ENCODE measurements around the gene ACTL8. TPM values are rescaled to one million over a fixed set of nuclear protein-coding genes. Genes with fewer than 3 reads are reported as not detected.

ACTL8 gene
- total RNA-seq, 1 donor from 2014 or later, result not detected

- Mint-ChIP-seq H3K4me3 (ENCODE audit: low read depth) (no peak overlapping the region), H3K36me3 (ENCODE audit: insufficient read depth) (no peaks in the 10 kb centered on the region), H3K4me1 (ENCODE audit: low read depth) (no peaks in the 10 kb centered on the region), H3K27me3 (peaks cover 10% of the 10 kb centered on the region), H3K27ac (no peak overlapping the region), H3K9me3 (ENCODE audit: low read depth) (no peaks in the 10 kb centered on the region)
- DNase-seq (ENCODE audit: low spot score, unreplicated experiment), result no peak
- no peak for TF ChIP-seq CTCF (IDR thresholded peaks at IDR 0.05; ENCODE audit: unreplicated experiment)
Observed at GRCh38 chr1:17856496-17857108, 101.5 kb downstream of the ACTL8 start.

DNA sequence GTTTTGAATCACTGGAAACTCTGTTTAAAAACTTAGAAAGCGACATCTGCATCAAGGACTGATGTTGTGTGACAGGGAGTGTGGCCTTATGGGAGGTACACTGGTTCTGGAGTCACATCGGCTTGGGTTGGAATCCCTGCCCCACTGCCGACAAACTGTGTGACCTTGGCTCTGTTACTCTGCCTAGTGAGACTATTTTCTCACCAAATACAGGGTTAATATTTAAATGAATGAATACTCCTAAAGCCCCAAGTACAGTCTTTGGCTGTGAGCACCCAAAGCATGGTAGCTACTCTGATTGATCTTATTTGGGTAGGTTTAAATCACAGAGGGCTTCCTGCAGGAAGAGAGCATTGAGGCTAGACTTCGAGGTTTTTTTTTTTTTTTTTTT, 102.0 kb downstream of the ACTL8 start:
- Mint-ChIP-seq H3K27me3 (peaks cover 10% of the 10 kb centered on the region), H3K4me3 (ENCODE audit: low read depth) (no peak overlapping the region), H3K27ac (no peak overlapping the region)

GRCh38 chr1:17857996-17858395, 102.9 kb downstream of the ACTL8 start:
- H3K9me3 Mint-ChIP-seq (ENCODE audit: low read depth), result no peaks in the 10 kb centered on the region
- H3K27ac Mint-ChIP-seq, result no peak overlapping the region
- no peaks in the 10 kb centered on the region for H3K4me1 Mint-ChIP-seq (ENCODE audit: low read depth)
- H3K27me3 Mint-ChIP-seq, result peaks cover 10% of the 10 kb centered on the region
- no peak for DNase-seq (ENCODE audit: low spot score, unreplicated experiment)
- H3K36me3 Mint-ChIP-seq (ENCODE audit: insufficient read depth), result no peaks in the 10 kb centered on the region
- no peak for TF ChIP-seq CTCF (IDR thresholded peaks at IDR 0.05; ENCODE audit: unreplicated experiment)
- H3K4me3 Mint-ChIP-seq (ENCODE audit: low read depth), result no peak overlapping the region

More for the DNA sequence above, 102.0 kb downstream of the ACTL8 start:
- no peaks in the 10 kb centered on the region for H3K4me1 Mint-ChIP-seq (ENCODE audit: low read depth)
- H3K9me3 Mint-ChIP-seq (ENCODE audit: low read depth), result no peaks in the 10 kb centered on the region
- no peaks in the 10 kb centered on the region for H3K36me3 Mint-ChIP-seq (ENCODE audit: insufficient read depth)
- no peak for DNase-seq (ENCODE audit: low spot score, unreplicated experiment)
- no peak for TF ChIP-seq CTCF (IDR thresholded peaks at IDR 0.05; ENCODE audit: unreplicated experiment)

GRCh38 chr1:17860812-17861211, 105.7 kb downstream of the ACTL8 start:
- no peaks in the 10 kb centered on the region for H3K4me1 Mint-ChIP-seq (ENCODE audit: low read depth)
- no peak overlapping the region for H3K27ac Mint-ChIP-seq
- TF ChIP-seq CTCF (IDR thresholded peaks at IDR 0.05; ENCODE audit: unreplicated experiment), result no peak
- H3K4me3 Mint-ChIP-seq (ENCODE audit: low read depth), result no peak overlapping the region
- H3K27me3 Mint-ChIP-seq, result peaks cover 10% of the 10 kb centered on the region
- DNase-seq (ENCODE audit: low spot score, unreplicated experiment), result no peak
- H3K36me3 Mint-ChIP-seq (ENCODE audit: insufficient read depth), result no peaks in the 10 kb centered on the region
- H3K9me3 Mint-ChIP-seq (ENCODE audit: low read depth), result no peaks in the 10 kb centered on the region

DNA sequence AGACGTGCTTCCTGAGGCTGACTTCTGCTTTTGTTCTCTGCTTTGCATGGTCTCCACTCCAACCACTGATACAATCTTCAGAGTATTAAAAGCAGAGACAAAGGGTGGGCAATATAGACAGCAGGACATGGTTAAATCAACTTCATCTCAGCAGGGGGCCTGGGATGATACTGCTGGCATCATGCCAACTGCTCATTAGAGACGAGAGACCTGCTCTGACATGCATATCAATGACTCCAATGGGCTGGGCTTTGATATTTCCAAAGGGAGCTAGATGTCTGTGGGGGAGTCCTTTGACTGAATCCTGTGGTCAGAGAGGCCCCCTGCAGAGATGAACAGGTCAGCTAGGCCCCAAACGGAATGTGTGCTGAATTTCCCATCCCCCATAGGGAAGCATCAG, 106.6 kb downstream of the ACTL8 start:
- H3K36me3 Mint-ChIP-seq (ENCODE audit: insufficient read depth), result no peaks in the 10 kb centered on the region
- H3K9me3 Mint-ChIP-seq (ENCODE audit: low read depth), result no peaks in the 10 kb centered on the region
- no peak for DNase-seq (ENCODE audit: low spot score, unreplicated experiment)
- no peaks in the 10 kb centered on the region for H3K4me1 Mint-ChIP-seq (ENCODE audit: low read depth)
- H3K27ac Mint-ChIP-seq, result no peak overlapping the region
- H3K27me3 Mint-ChIP-seq, result peaks cover 10% of the 10 kb centered on the region
- no peak for TF ChIP-seq CTCF (IDR thresholded peaks at IDR 0.05; ENCODE audit: unreplicated experiment)
- no peak overlapping the region for H3K4me3 Mint-ChIP-seq (ENCODE audit: low read depth)

Measured in progenitor cell of endocrine pancreas (in vitro differentiated cells).